ENCODE measurements around the gene DIAPH2.

DIAPH2 gene

GRCh38 chrX:97363843-97364242 is 679.2 kb downstream of the DIAPH2 start:
- TF ChIP-seq, protein P1, sequence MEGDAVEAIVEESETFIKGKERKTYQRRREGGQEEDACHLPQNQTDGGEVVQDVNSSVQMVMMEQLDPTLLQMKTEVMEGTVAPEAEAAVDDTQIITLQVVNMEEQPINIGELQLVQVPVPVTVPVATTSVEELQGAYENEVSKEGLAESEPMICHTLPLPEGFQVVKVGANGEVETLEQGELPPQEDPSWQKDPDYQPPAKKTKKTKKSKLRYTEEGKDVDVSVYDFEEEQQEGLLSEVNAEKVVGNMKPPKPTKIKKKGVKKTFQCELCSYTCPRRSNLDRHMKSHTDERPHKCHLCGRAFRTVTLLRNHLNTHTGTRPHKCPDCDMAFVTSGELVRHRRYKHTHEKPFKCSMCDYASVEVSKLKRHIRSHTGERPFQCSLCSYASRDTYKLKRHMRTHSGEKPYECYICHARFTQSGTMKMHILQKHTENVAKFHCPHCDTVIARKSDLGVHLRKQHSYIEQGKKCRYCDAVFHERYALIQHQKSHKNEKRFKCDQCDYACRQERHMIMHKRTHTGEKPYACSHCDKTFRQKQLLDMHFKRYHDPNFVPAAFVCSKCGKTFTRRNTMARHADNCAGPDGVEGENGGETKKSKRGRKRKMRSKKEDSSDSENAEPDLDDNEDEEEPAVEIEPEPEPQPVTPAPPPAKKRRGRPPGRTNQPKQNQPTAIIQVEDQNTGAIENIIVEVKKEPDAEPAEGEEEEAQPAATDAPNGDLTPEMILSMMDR (IDR thresholded peaks at IDR 0.05), result no peak
- DNase-seq, result no peak
- Mint-ChIP-seq H3K4me3 (no peak overlapping the region), H3K27me3 (ENCODE audit: low read depth, poor library complexity) (no peaks in the 10 kb centered on the region), H3K4me1 (peaks cover 23% of the 10 kb centered on the region), H3K36me3 (ENCODE audit: low read depth) (no peaks in the 10 kb centered on the region), H3K9me3 (no peaks in the 10 kb centered on the region), H3K27ac (peak overlapping the region; percentile 85)

DNA sequence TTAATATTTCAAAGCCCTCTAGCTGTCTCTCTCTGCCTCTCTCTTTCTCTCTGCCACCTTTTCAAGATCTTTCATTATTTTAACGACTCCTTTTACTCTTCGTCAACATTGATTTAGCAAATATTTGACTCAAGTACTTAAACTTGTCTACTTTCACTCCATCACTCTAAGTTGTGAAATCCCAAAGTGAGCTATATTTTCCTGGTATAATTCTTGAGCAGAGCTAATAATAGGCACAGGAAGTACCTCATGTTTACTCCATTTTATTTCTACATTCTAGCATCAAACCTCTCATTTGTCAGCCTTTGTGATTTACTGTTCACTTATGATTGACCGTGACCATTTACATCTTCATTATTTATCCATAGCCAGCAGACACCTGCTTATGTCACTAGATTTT is 681.6 kb downstream of the DIAPH2 start:
- DNase-seq, result no peak
- H3K27ac Mint-ChIP-seq, result no peak overlapping the region
- H3K36me3 Mint-ChIP-seq (ENCODE audit: low read depth), result no peaks in the 10 kb centered on the region
- TF ChIP-seq, protein P1 (IDR thresholded peaks at IDR 0.05), result no peak
- peaks cover 23% of the 10 kb centered on the region for H3K4me1 Mint-ChIP-seq
- no peaks in the 10 kb centered on the region for H3K27me3 Mint-ChIP-seq (ENCODE audit: low read depth, poor library complexity)
- no peaks in the 10 kb centered on the region for H3K9me3 Mint-ChIP-seq
- no peak overlapping the region for H3K4me3 Mint-ChIP-seq

- TF ChIP-seq, protein P1 (IDR thresholded peaks at IDR 0.05), result no peak
- Mint-ChIP-seq H3K4me3 (no peak overlapping the region), H3K4me1 (peaks cover 30% of the 10 kb centered on the region), H3K36me3 (ENCODE audit: low read depth) (no peaks in the 10 kb centered on the region), H3K27me3 (ENCODE audit: low read depth, poor library complexity) (no peaks in the 10 kb centered on the region), H3K27ac (no peak overlapping the region), H3K9me3 (no peaks in the 10 kb centered on the region)
- no peak for DNase-seq
These were observed 682.5 kb downstream of the DIAPH2 start for GRCh38 chrX:97367125-97367524.

- DNase-seq, result no peak
- no peak overlapping the region for H3K27ac Mint-ChIP-seq
- no peak overlapping the region for H3K4me3 Mint-ChIP-seq
- no peaks in the 10 kb centered on the region for H3K9me3 Mint-ChIP-seq
- H3K36me3 Mint-ChIP-seq (ENCODE audit: low read depth), result no peaks in the 10 kb centered on the region
- TF ChIP-seq, protein P1 (IDR thresholded peaks at IDR 0.05), result no peak
- no peaks in the 10 kb centered on the region for H3K27me3 Mint-ChIP-seq (ENCODE audit: low read depth, poor library complexity)
- peaks cover 15% of the 10 kb centered on the region for H3K4me1 Mint-ChIP-seq
These were observed 685.3 kb downstream of the DIAPH2 start for GRCh38 chrX:97369947-97370346.

DNA sequence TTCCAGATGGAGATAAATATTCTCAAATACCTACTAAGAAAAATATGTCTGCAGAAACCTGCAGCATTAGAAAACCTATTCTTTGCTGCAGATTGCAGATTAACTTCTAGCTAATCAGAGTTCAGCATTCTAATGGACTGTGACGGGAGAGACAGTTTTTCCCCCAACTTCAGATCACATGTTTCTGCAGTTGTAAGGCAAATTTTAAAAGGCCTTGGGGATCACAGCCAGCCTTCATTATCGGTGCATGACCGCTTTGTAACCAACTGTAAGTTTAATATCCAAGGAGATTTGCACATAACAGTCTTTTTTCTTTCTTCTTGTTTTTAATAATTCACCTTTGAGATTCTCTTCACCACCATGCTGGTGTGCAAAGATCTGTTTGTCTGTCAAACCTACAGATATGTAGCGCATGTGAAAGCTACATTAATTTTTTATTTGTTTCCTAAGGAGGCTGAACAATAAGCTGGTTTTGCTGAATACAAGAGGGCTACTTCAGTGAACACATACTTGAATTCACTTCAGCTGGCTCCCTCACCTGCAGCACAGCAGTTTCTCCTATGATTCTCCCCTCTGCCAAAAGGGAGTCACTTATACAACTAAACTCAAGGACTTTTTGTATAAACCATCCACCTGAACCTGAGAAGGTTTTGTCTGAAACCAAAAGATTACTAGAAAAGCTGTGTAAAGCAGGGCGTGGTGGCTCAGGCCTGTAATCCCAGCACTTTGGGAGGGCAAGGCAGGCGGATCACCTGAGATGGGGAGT is 687.5 kb downstream of the DIAPH2 start:
- Mint-ChIP-seq H3K27ac (no peak overlapping the region), H3K27me3 (ENCODE audit: low read depth, poor library complexity) (no peaks in the 10 kb centered on the region), H3K4me1 (peaks cover 7% of the 10 kb centered on the region), H3K36me3 (ENCODE audit: low read depth) (no peaks in the 10 kb centered on the region), H3K9me3 (no peaks in the 10 kb centered on the region), H3K4me3 (no peak overlapping the region)
- TF ChIP-seq, protein P1 (IDR thresholded peaks at IDR 0.05), result no peak
- DNase-seq, result no peak

- Mint-ChIP-seq H3K4me3 (no peak overlapping the region), H3K27me3 (ENCODE audit: low read depth, poor library complexity) (no peaks in the 10 kb centered on the region), H3K9me3 (no peaks in the 10 kb centered on the region), H3K4me1 (peaks cover 7% of the 10 kb centered on the region), H3K27ac (no peak overlapping the region), H3K36me3 (ENCODE audit: low read depth) (no peaks in the 10 kb centered on the region)
- no peak for DNase-seq
- TF ChIP-seq, protein P1 (IDR thresholded peaks at IDR 0.05), result no peak
These were observed 689.6 kb downstream of the DIAPH2 start for GRCh38 chrX:97374266-97374665.

Data from nephron progenitor cell (in vitro differentiated cells).